Activated CD4-positive, alpha-beta T cell treated with anti-CD3 and anti-CD28 coated beads for 36 hours (primary cell): ENCODE data around the gene PAK4. TPM values are rescaled to one million over a fixed set of nuclear protein-coding genes. Genes with fewer than 3 reads are reported as not detected.
A peak's percentile ranks its signal among the peaks of the same experiment; 100 is the strongest.
"Not testable (repeated sequence)": the region's sequence is repeated elsewhere in the genome, so short reads cannot be mapped to it uniquely, and the experiment has no call there.

ENCODE experiments used
- ATAC-seq: fragments of 200-7000 bp; cut with Tn5 transposase; one replicate; pipeline ENCODE4 v1.10.0; 2021; ENCODE audit warnings: mild to moderate bottlenecking, moderate library complexity
- CTCF ChIA-PET: fragments of 350-600 bp; sonication (Branson Sonifier 250); formaldehyde crosslinking; loops from one replicate; lab custom pipeline; 2021; ENCODE audit warnings: antibody characterized with exemption; lab: Charles Lee
- POLR2A ChIA-PET: fragments of 350-600 bp; sonication (Branson Sonifier 250); formaldehyde crosslinking; loops from one replicate; lab custom pipeline; 2021; ENCODE audit warnings: antibody characterized with exemption, inconsistent platforms; lab: Charles Lee
- DNase-seq: peaks from one replicate; pipeline ENCODE4 v3.0.0-alpha.2; 2020
- H3K27ac Mint-ChIP-seq: one replicate; pipeline ENCODE4 v1.8.0; 2021; ENCODE audit warnings: mixed read lengths
- H3K27me3 Mint-ChIP-seq: one replicate; pipeline ENCODE4 v1.8.0; 2021; ENCODE audit warnings: mixed read lengths
- H3K36me3 Mint-ChIP-seq: one replicate; pipeline ENCODE4 v1.8.0; 2021; ENCODE audit warnings: low read depth, mixed read lengths
- H3K4me1 Mint-ChIP-seq: one replicate; pipeline ENCODE4 v1.8.0; 2021; ENCODE audit warnings: mixed read lengths
- H3K4me3 Mint-ChIP-seq: one replicate; pipeline ENCODE4 v1.8.0; 2021; ENCODE audit warnings: mild to moderate bottlenecking, moderate library complexity, mixed read lengths
- H3K9me3 Mint-ChIP-seq: one replicate; pipeline ENCODE4 v1.8.0; 2021; ENCODE audit warnings: low read depth, mixed read lengths
- intact Hi-C, 2 experiments: fragments of 100-400 bp; cut with DNase I in 1 of 2; cut with micrococcal nuclease in 1 of 2; formaldehyde crosslinking; loops; one replicate each; pipeline versions ENCODE4 v1.14.2 to v1.15.1; 2022 to 2024; cut with DNase I, micrococcal nuclease
- total RNA-seq, 2 experiments: library from RNA; stranded (reverse); gene quantifications; one replicate each; pipeline ENCODE4 v1.2.3, GENCODE V29; 2021

The PAK4 gene
- total RNA-seq, 2 experiments from 2014 or later = 14.2 to 22.6 TPM

DNA sequence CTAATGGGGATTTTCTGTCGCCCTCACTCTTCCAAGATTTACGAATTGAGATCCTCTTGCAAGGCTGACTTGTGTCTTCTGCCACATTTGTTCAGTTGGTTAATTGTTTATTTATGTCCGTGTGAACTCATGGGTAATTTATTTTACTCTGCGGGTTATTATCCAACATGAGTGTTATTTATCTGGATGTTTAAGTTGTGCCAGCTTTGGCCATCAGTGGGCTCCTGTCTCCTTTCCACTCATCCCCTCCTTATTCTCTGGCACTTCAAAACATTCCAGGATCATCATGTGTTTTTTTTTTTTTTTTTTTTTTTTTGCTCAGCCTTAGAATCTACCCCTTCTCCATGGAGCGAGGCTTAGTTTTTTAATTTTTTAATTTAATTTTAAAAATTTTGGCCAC lies 22.4 kb upstream of the PAK4 start:
- ChIA-PET POLR2A (no interaction called here), CTCF (no interaction called here)
- ATAC-seq (no peak), DNase-seq (no peak)
- Mint-ChIP-seq H3K4me1 (no peaks in the 10 kb centered on the region), H3K9me3 (no peaks in the 10 kb centered on the region), H3K4me3 (no peak overlapping the region), H3K36me3 (no peaks in the 10 kb centered on the region), H3K27me3 (peaks cover 9% of the 10 kb centered on the region), H3K27ac (no peak overlapping the region)
- intact Hi-C loops = no loop called here

- no peak for ATAC-seq
- ChIA-PET POLR2A (no interaction called here), CTCF (interaction anchor here (0.6 to 1.1 kb wide), 3 partner anchors 36 to 219 kb away, joined by 3 read pairs; no protein-coding TSS in a partner anchor)
- H3K27ac Mint-ChIP-seq = no peak overlapping the region
- H3K27me3 Mint-ChIP-seq = peaks cover 5% of the 10 kb centered on the region
- DNase-seq = no peak
- intact Hi-C loops = no loop called here
- no peak overlapping the region for H3K4me3 Mint-ChIP-seq
- no peaks in the 10 kb centered on the region for H3K4me1 Mint-ChIP-seq
- no peaks in the 10 kb centered on the region for H3K36me3 Mint-ChIP-seq
- H3K9me3 Mint-ChIP-seq = no peaks in the 10 kb centered on the region
Measured at GRCh38 chr19:39104186-39104596, 21.4 kb upstream of the PAK4 start.

- no peak overlapping the region for H3K4me3 Mint-ChIP-seq
- intact Hi-C loops = no loop called here
- CTCF ChIA-PET = interaction anchor here (1.2 kb wide), 1 partner anchor 145 kb away, joined by 4 read pairs; no protein-coding TSS in a partner anchor
- no peaks in the 10 kb centered on the region for H3K4me1 Mint-ChIP-seq
- H3K9me3 Mint-ChIP-seq = no peaks in the 10 kb centered on the region
- DNase-seq (no peak), ATAC-seq (no peak)
- POLR2A ChIA-PET = no interaction called here
- H3K27me3 Mint-ChIP-seq = no peaks in the 10 kb centered on the region
- no peaks in the 10 kb centered on the region for H3K36me3 Mint-ChIP-seq
- H3K27ac Mint-ChIP-seq = no peak overlapping the region
Measured at GRCh38 chr19:39106194-39106593, 19.4 kb upstream of the PAK4 start.

- POLR2A ChIA-PET = no interaction called here
- Mint-ChIP-seq H3K4me3 (no peak overlapping the region), H3K4me1 (no peaks in the 10 kb centered on the region), H3K9me3 (no peaks in the 10 kb centered on the region), H3K27me3 (no peaks in the 10 kb centered on the region), H3K27ac (no peak overlapping the region), H3K36me3 (no peaks in the 10 kb centered on the region)
- intact Hi-C loops = loop anchor here in 1 of 2 experiments (1.0 to 2.0 kb wide), 2 partner anchors 57 to 78 kb away; no protein-coding TSS in a partner anchor
- DNase-seq (no peak), ATAC-seq (no peak)
- CTCF ChIA-PET = interaction anchor here (0.6 to 2.0 kb wide), 5 partner anchors 12 to 462 kb away, joined by 3 to 7 read pairs (median 3); partner anchors contain the start of gene ACTN4
Measured at GRCh38 chr19:39109641-39110040, 15.9 kb upstream of the PAK4 start.

GRCh38 chr19:39110263-39110967 lies 15.2 kb upstream of the PAK4 start:
- CTCF ChIA-PET = interaction anchor here (0.5 to 2.0 kb wide), 14 partner anchors 12 to 563 kb away, joined by 3 to 8 read pairs (median 3); no protein-coding TSS in a partner anchor
- Mint-ChIP-seq H3K9me3 (no peaks in the 10 kb centered on the region), H3K4me3 (no peak overlapping the region), H3K27me3 (no peaks in the 10 kb centered on the region), H3K36me3 (no peaks in the 10 kb centered on the region), H3K27ac (no peak overlapping the region), H3K4me1 (no peaks in the 10 kb centered on the region)
- POLR2A ChIA-PET = no interaction called here
- DNase-seq (peak; percentile 85), ATAC-seq (peak; percentile 86)
- intact Hi-C loops = loop anchor here in 1 of 2 experiments (1.0 to 2.0 kb wide), 2 partner anchors 58 to 77 kb away; no protein-coding TSS in a partner anchor

DNA sequence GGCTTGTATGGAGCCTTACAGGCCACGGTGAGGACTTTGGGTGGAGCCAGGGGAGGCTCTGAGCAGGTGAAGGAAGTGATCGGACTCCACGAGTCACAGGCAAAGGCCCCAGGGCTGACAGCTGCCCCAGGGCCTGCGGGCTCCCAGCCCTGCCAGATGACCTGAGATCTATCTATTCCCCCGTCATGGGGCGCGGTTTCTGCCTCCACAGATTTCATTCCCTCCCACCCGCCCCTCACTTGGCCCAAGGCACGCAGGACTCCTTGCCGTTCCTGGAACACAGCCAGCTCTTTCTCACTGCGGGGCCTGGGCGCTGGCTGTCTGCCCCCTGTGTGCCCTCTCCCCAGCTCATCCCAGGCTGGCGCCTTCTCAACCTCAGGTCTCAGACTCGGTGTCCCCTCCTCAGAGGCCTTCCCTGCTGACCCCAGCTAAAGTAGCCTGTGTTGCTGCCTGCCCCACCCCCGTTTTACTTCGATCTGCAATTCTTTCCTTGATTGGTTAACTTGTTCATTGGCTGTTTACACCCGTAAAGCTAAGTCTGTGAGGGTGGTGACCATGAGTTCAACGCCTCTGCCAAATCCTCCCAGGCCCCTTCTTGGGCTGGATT lies 13.9 kb upstream of the PAK4 start:
- Mint-ChIP-seq H3K4me1 (no peaks in the 10 kb centered on the region), H3K27ac (no peak overlapping the region), H3K9me3 (no peaks in the 10 kb centered on the region), H3K4me3 (no peak overlapping the region), H3K36me3 (no peaks in the 10 kb centered on the region), H3K27me3 (no peaks in the 10 kb centered on the region)
- CTCF ChIA-PET = interaction anchor here (1.1 to 2.0 kb wide), 4 partner anchors 10 to 561 kb away, joined by 3 to 8 read pairs (median 5); no protein-coding TSS in a partner anchor
- intact Hi-C loops = loop anchor here in 1 of 2 experiments (2.0 kb wide), 1 partner anchor 59 kb away; no protein-coding TSS in a partner anchor
- ATAC-seq (no peak), DNase-seq (no peak)
- POLR2A ChIA-PET = no interaction called here

DNA sequence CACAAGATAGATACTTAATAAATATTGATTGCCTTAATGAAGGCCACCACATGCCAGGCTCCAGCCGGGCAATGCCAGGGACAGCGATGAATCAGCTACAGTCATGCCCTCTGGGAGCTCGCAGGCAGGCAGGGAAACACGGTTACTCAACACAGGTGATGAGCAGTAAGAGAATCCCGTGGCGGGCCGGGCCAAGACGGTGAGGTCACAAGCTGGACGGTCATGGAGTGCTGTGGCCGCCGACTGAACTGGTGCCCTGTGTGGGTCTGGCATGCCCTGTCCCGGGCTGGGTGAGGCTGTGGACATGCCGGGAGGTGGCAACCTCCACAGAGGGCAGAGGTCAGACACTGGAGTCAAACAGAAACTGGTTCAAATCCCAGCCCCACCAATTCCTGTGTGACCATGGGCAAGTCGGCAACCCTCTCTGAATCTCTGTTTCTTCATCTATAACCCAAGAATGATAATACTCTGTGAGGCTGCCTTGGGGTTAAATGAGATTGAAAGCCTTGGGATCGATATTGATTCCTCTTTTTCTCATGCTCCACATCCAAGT lies 13.2 kb upstream of the PAK4 start:
- Mint-ChIP-seq H3K4me1 (no peaks in the 10 kb centered on the region), H3K4me3 (no peak overlapping the region), H3K27me3 (no peaks in the 10 kb centered on the region), H3K27ac (no peak overlapping the region), H3K9me3 (no peaks in the 10 kb centered on the region), H3K36me3 (no peaks in the 10 kb centered on the region)
- CTCF ChIA-PET = interaction anchor here (0.6 to 0.7 kb wide), 2 partner anchors 10 to 126 kb away, joined by 3 to 4 read pairs; no protein-coding TSS in a partner anchor
- DNase-seq (no peak), ATAC-seq (no peak)
- intact Hi-C loops = no loop called here
- POLR2A ChIA-PET = no interaction called here

DNA sequence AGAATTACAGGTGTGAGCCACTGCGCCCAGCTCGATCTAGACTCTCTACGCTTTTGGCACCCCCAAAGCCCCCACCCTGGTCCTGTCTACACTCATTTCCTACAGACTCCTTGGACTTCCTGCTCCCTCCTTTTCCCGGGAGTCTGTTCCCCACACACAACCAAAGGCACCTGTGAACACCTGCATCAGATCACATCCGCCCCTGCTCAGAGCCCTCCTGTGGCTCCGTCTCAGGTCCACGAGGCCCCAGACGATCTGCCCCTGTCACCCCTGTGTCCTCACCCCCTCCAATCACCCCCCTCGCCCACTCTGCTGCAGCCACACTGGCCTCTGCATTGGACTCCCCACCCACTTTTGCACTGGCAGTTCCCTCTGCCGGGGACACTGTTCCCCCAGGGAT lies 12.4 kb upstream of the PAK4 start:
- CTCF ChIA-PET = interaction anchor here (0.7 kb wide), 1 partner anchor 9 kb away, joined by 4 read pairs; no protein-coding TSS in a partner anchor
- ATAC-seq = no peak

DNA sequence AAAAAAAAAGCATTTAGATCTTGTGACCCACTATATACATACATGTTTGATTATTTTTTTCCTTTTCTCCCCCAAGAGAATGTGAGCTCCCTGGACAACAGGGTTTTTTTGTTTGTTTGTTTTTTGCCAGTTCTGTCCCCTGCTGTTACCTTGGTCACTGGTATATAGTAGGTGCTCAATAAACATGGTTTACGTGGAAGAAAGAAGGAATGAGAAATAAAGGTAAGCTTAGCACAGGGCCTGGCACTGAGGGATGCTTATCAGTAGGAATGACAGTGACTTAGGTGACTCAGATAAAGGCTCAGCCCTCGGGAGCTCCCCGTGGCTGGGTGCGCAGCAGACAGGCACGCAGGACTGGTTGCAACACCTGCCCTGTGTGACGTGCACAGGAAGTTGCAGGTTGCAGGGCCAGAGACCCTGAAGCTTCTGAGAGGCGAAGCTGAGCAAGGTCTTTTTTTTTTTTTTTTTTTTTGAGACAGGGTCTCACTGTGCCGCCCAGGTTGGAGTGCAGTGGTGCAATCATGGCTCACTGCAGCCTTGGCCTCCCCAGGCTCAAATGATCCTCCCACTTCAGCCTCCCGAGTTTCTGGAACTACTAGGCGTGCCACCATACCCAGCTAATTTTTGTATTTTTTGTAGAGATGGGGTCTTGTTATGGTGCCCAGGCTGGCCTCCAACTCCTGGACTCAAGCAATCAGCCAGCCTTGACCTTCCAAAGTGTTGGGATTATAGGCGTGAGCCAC lies 10.3 kb upstream of the PAK4 start:
- Mint-ChIP-seq H3K4me3 (no peak overlapping the region), H3K27ac (no peak overlapping the region), H3K4me1 (no peaks in the 10 kb centered on the region), H3K9me3 (no peaks in the 10 kb centered on the region), H3K36me3 (no peaks in the 10 kb centered on the region), H3K27me3 (no peaks in the 10 kb centered on the region)
- ChIA-PET CTCF (interaction anchor here (0.9 to 1.6 kb wide), 3 partner anchors 37 to 155 kb away, joined by 3 read pairs; no protein-coding TSS in a partner anchor), POLR2A (interaction anchor here (0.6 kb wide), 1 partner anchor 366 kb away, joined by 6 read pairs; the partner anchor contains the start of gene TIMM50)
- intact Hi-C loops = no loop called here
- ATAC-seq = no peak
- DNase-seq = no peak

More for the DNA sequence above, 12.4 kb upstream of the PAK4 start:
- H3K27ac Mint-ChIP-seq = no peak overlapping the region
- no peaks in the 10 kb centered on the region for H3K36me3 Mint-ChIP-seq
- POLR2A ChIA-PET = no interaction called here
- no peaks in the 10 kb centered on the region for H3K4me1 Mint-ChIP-seq
- no peaks in the 10 kb centered on the region for H3K9me3 Mint-ChIP-seq
- intact Hi-C loops = no loop called here
- no peak for DNase-seq
- no peak overlapping the region for H3K4me3 Mint-ChIP-seq
- no peaks in the 10 kb centered on the region for H3K27me3 Mint-ChIP-seq

GRCh38 chr19:39117023-39117422 lies 8.6 kb upstream of the PAK4 start:
- ATAC-seq, H3K27me3 Mint-ChIP-seq, H3K4me1 Mint-ChIP-seq, POLR2A ChIA-PET, H3K27ac Mint-ChIP-seq, H3K9me3 Mint-ChIP-seq, intact Hi-C loops, H3K4me3 Mint-ChIP-seq, H3K36me3 Mint-ChIP-seq, DNase-seq: not testable (repeated sequence)
- CTCF ChIA-PET = interaction anchor here (0.9 kb wide), 1 partner anchor 211 kb away, joined by 3 read pairs; no protein-coding TSS in a partner anchor
